Tibial nerve (tissue), 4 donors: ENCODE data around the gene PTPMT1. TPM values are rescaled to one million over a fixed set of nuclear protein-coding genes. Genes with fewer than 3 reads are reported as not detected.

Experiments used
- DNase-seq, 2 donors: peaks; one replicate each; pipeline ENCODE4 v3.0.0-alpha.2; 2019; ENCODE audit warnings: low spot score in 2 of 2
- H3K27ac ChIP-seq, 4 donors: fragments of 200-600 bp; sonication (generic) in 3 of 4; one replicate each; pipeline ENCODE4 v1.5.1; 2017 to 2019; ENCODE audit warnings: mild to moderate bottlenecking in 1 of 4
- H3K27me3 ChIP-seq, 2 donors: fragments of 200-600 bp; sonication (generic) in 1 of 2; one replicate each; pipeline versions ENCODE4 v1.5.1 to v1.6.0; 2017 to 2019
- H3K36me3 ChIP-seq, 3 donors: fragments of 200-600 bp; sonication (generic); one replicate each; pipeline ENCODE4 v1.5.1; 2018 to 2019
- H3K4me1 ChIP-seq, 4 donors: fragments of 200-600 bp; sonication (generic) in 3 of 4; one replicate each; pipeline ENCODE4 v1.5.1; 2017 to 2019
- H3K4me3 ChIP-seq, 4 donors: fragments of 200-600 bp; sonication (generic) in 3 of 4; one replicate each; pipeline ENCODE4 v1.5.1; 2017 to 2019; ENCODE audit warnings: mild to moderate bottlenecking in 1 of 4, moderate library complexity in 1 of 4
- H3K9me3 ChIP-seq, 4 donors: fragments of 200-600 bp; sonication (generic) in 3 of 4; one replicate each; pipeline ENCODE4 v1.5.1; 2017 to 2019
- CTCF ChIP-seq, 5 experiments: fragments of 200-600 bp in 3 of 5; fragments of 450-650 bp in 2 of 5; sonication (generic) in 3 of 5; IDR thresholded peaks; one replicate each; pipeline ENCODE4 v1.5.1; 2016 to 2019; ENCODE audit warnings: antibody characterized with exemption in 5 of 5, mild to moderate bottlenecking in 3 of 5, moderate library complexity in 2 of 5
- EP300 ChIP-seq, 2 donors: sonication (generic); formaldehyde crosslinking; IDR thresholded peaks; one replicate each; pipeline ENCODE4 v1.6.1; 2017; ENCODE audit warnings: antibody characterized with exemption in 2 of 2, mild to moderate bottlenecking in 1 of 2
- POLR2A ChIP-seq, 2 donors: fragments of 450-650 bp; IDR thresholded peaks; one replicate each; pipeline ENCODE4 v1.6.1; 2017; ENCODE audit warnings: antibody characterized with exemption in 2 of 2, mild to moderate bottlenecking in 2 of 2, moderate library complexity in 2 of 2
- WGBS, 2 donors: methylation state at CpG; one replicate each; pipeline ENCODE4 v1.1.5; 2018; 5-methylcytosine and 5-hydroxymethylcytosine counted together
- total RNA-seq, 4 donors: library from RNA; depleted of rRNA; stranded (reverse); fragments of >200 nt; gene quantifications; one replicate each; pipeline ENCODE4 v1.1.0, GENCODE V29; 2016

Gene PTPMT1
- total RNA-seq, 4 donors from 2014 or later: 97.3 to 158 (median 137) TPM

GRCh38 chr11:47566149-47566698, 825 bp downstream of the PTPMT1 start:
- Histone ChIP-seq H3K4me3 (peak overlapping the region; percentile 78 to 81 (median 80)), H3K27me3 (no peaks in the 10 kb centered on the region), H3K9me3 (no peaks in the 10 kb centered on the region), H3K4me1 (peaks cover 0 to 21% (median 8%) of the 10 kb centered on the region in 4 donors), H3K27ac (peak overlapping the region; percentile 75 to 93 (median 88)), H3K36me3 (peaks cover 0 to 29% (median 0%) of the 10 kb centered on the region in 3 donors)
- TF ChIP-seq POLR2A (IDR thresholded peaks at IDR 0.05) (no peak), EP300 (IDR thresholded peaks at IDR 0.05) (no peak), CTCF (IDR thresholded peaks at IDR 0.05) (no peak)
- DNase-seq: no peak
- 59 to 62% methylated on average over 17 of the region's 17 CpGs for WGBS, 2 donors

- no peak for DNase-seq
- Histone ChIP-seq H3K9me3 (no peaks in the 10 kb centered on the region), H3K27ac (no peak overlapping the region), H3K27me3 (no peaks in the 10 kb centered on the region), H3K4me1 (peaks cover 0 to 43% (median 8%) of the 10 kb centered on the region in 4 donors), H3K4me3 (no peak overlapping the region), H3K36me3 (peaks cover 3 to 63% (median 8%) of the 10 kb centered on the region in 3 donors)
- WGBS, 2 donors: 99% methylated on average over 7 of the region's 7 CpGs
- TF ChIP-seq EP300 (IDR thresholded peaks at IDR 0.05): no peak
These were observed 4.2 kb downstream of the PTPMT1 start for GRCh38 chr11:47569646-47570045.

GRCh38 chr11:47570651-47571356, 5.4 kb downstream of the PTPMT1 start:
- H3K27me3 ChIP-seq: no peaks in the 10 kb centered on the region
- no peaks in the 10 kb centered on the region for H3K9me3 ChIP-seq
- no peak overlapping the region for H3K4me3 ChIP-seq
- WGBS, 2 donors: 81 to 87% methylated on average over 3 of the region's 3 CpGs
- DNase-seq: no peak
- peaks cover 0 to 37% (median 6%) of the 10 kb centered on the region in 4 donors for H3K4me1 ChIP-seq
- H3K36me3 ChIP-seq: peaks cover 3 to 74% (median 8%) of the 10 kb centered on the region in 3 donors
- no peak overlapping the region for H3K27ac ChIP-seq
- TF ChIP-seq CTCF (IDR thresholded peaks at IDR 0.05) (no peak), EP300 (IDR thresholded peaks at IDR 0.05) (no peak), POLR2A (IDR thresholded peaks at IDR 0.05) (no peak)

GRCh38 chr11:47571357-47571729, 5.9 kb downstream of the PTPMT1 start:
- peaks cover 0 to 32% (median 5%) of the 10 kb centered on the region in 4 donors for H3K4me1 ChIP-seq
- H3K36me3 ChIP-seq: peaks cover 3 to 80% (median 8%) of the 10 kb centered on the region in 3 donors
- DNase-seq: no peak

GRCh38 chr11:47571895-47572294, 6.5 kb downstream of the PTPMT1 start:
- DNase-seq: no peak
- Histone ChIP-seq H3K27me3 (no peaks in the 10 kb centered on the region), H3K27ac (no peak overlapping the region), H3K9me3 (no peaks in the 10 kb centered on the region), H3K4me3 (no peak overlapping the region), H3K4me1 (peaks cover 0 to 32% (median 3%) of the 10 kb centered on the region in 4 donors), H3K36me3 (peaks cover 3 to 85% (median 8%) of the 10 kb centered on the region in 3 donors)
- TF ChIP-seq EP300 (IDR thresholded peaks at IDR 0.05) (no peak), POLR2A (IDR thresholded peaks at IDR 0.05) (no peak), CTCF (IDR thresholded peaks at IDR 0.05) (no peak)
- WGBS, 2 donors: 64 to 71% methylated on average over 1 of the region's 1 CpG

More at GRCh38 chr11:47571357-47571729, 5.9 kb downstream of the PTPMT1 start:
- no peaks in the 10 kb centered on the region for H3K9me3 ChIP-seq
- TF ChIP-seq EP300 (IDR thresholded peaks at IDR 0.05): no peak
- TF ChIP-seq CTCF (IDR thresholded peaks at IDR 0.05): no peak
- no peak for TF ChIP-seq POLR2A (IDR thresholded peaks at IDR 0.05)
- no peak overlapping the region for H3K27ac ChIP-seq
- 84% methylated on average over 4 of the region's 4 CpGs for WGBS, 2 donors
- H3K4me3 ChIP-seq: no peak overlapping the region
- no peaks in the 10 kb centered on the region for H3K27me3 ChIP-seq
